ENCODE measurements around the gene PLVAP.

The PLVAP gene

GRCh38 chr19:17419621-17420474, 42.7 kb upstream of the PLVAP start, which contains the start of gene MVB12A:
Gene MVB12A (plus strand): TSS chr19:17420047. CDS start chr19:17420136, 89 bp downstream.
- Histone ChIP-seq H3K4me3 (replicated peaks; ENCODE audit: low read depth, low read length) (peak within 1 kb of the TSS; percentile 88), H3K27me3 (replicated peaks; ENCODE audit: control insufficient read depth, insufficient read depth, low read length) (no peaks in the 10 kb centered on the region), H3K36me3 (ENCODE audit: control insufficient read depth, insufficient read depth, low read length) (no peaks in the 10 kb centered on the region; the same call in none of the 2 replicates)
- TF ChIP-seq CTCF (IDR thresholded peaks at IDR 0.05; ENCODE audit: insufficient read depth, low read length, poor library complexity, severe bottlenecking) = no peak
- DNase-seq (ENCODE audit: extremely low read depth, insufficient read length) = peak; percentile 100

- H3K36me3 ChIP-seq (ENCODE audit: control insufficient read depth, insufficient read depth, low read length) = no peaks in the 10 kb centered on the region; the same call in none of the 2 replicates
- no peaks in the 10 kb centered on the region for H3K27me3 ChIP-seq (replicated peaks; ENCODE audit: control insufficient read depth, insufficient read depth, low read length)
- H3K4me3 ChIP-seq (replicated peaks; ENCODE audit: low read depth, low read length) = peak overlapping the region; percentile 72
- no peak for DNase-seq (ENCODE audit: extremely low read depth, insufficient read length)
- TF ChIP-seq CTCF (IDR thresholded peaks at IDR 0.05; ENCODE audit: insufficient read depth, low read length, poor library complexity, severe bottlenecking) = no peak
Observed at GRCh38 chr19:17419154-17419620, 42.0 kb upstream of the PLVAP start.

- no peaks in the 10 kb centered on the region for H3K27me3 ChIP-seq (replicated peaks; ENCODE audit: control insufficient read depth, insufficient read depth, low read length)
- H3K4me3 ChIP-seq (replicated peaks; ENCODE audit: low read depth, low read length) = no peak overlapping the region
- peaks cover 1% of the 10 kb centered on the region for H3K36me3 ChIP-seq (ENCODE audit: control insufficient read depth, insufficient read depth, low read length)
- no peak for TF ChIP-seq CTCF (IDR thresholded peaks at IDR 0.05; ENCODE audit: insufficient read depth, low read length, poor library complexity, severe bottlenecking)
- no peak for DNase-seq (ENCODE audit: extremely low read depth, insufficient read length)
Observed at GRCh38 chr19:17418710-17419109, 41.6 kb upstream of the PLVAP start.

- no peaks in the 10 kb centered on the region for H3K27me3 ChIP-seq (replicated peaks; ENCODE audit: control insufficient read depth, insufficient read depth, low read length)
- DNase-seq (ENCODE audit: extremely low read depth, insufficient read length) = no peak
- no peak for TF ChIP-seq CTCF (IDR thresholded peaks at IDR 0.05; ENCODE audit: insufficient read depth, low read length, poor library complexity, severe bottlenecking)
- H3K4me3 ChIP-seq (replicated peaks; ENCODE audit: low read depth, low read length) = no peak overlapping the region
- H3K36me3 ChIP-seq (ENCODE audit: control insufficient read depth, insufficient read depth, low read length) = peaks cover 13% of the 10 kb centered on the region
Observed at GRCh38 chr19:17415121-17415520, 38.0 kb upstream of the PLVAP start.

- no peaks in the 10 kb centered on the region for H3K27me3 ChIP-seq (replicated peaks; ENCODE audit: control insufficient read depth, insufficient read depth, low read length)
- DNase-seq (ENCODE audit: extremely low read depth, insufficient read length) = no peak
- H3K36me3 ChIP-seq (ENCODE audit: control insufficient read depth, insufficient read depth, low read length) = peaks cover 13% of the 10 kb centered on the region
- H3K4me3 ChIP-seq (replicated peaks; ENCODE audit: low read depth, low read length) = no peak overlapping the region
- no peak for TF ChIP-seq CTCF (IDR thresholded peaks at IDR 0.05; ENCODE audit: insufficient read depth, low read length, poor library complexity, severe bottlenecking)
Observed at GRCh38 chr19:17414097-17414496, 37.0 kb upstream of the PLVAP start.

Data from GM06990 (cell line).